Vagina (tissue), 2 donors: ENCODE measurements around the gene KCNH5.
"Not testable (repeated sequence)": the region's sequence is repeated elsewhere in the genome, so short reads cannot be mapped to it uniquely, and the experiment has no call there.

Experiments
- CTCF ChIP-seq, 3 experiments: fragments of 450-650 bp in 2 of 3; fragments of 200-600 bp in 1 of 3; sonication (generic) in 1 of 3; IDR thresholded peaks; one replicate each; pipeline ENCODE4 v1.5.1; 2017 to 2019; ENCODE audit warnings: antibody characterized with exemption in 3 of 3, mild to moderate bottlenecking in 2 of 3, moderate library complexity in 2 of 3
- POLR2A ChIP-seq, 2 donors: fragments of 450-650 bp; IDR thresholded peaks; one replicate each; pipeline ENCODE4 v1.6.1; 2017; ENCODE audit warnings: antibody characterized with exemption in 2 of 2, mild to moderate bottlenecking in 2 of 2, moderate library complexity in 2 of 2

- TF ChIP-seq CTCF, POLR2A (IDR thresholded peaks at IDR 0.05): not testable (repeated sequence)
Observed at GRCh38 chr14:62781328-62781727, 263.9 kb downstream of the KCNH5 start.
